ENCODE data around the gene KIFAP3.

DNA sequence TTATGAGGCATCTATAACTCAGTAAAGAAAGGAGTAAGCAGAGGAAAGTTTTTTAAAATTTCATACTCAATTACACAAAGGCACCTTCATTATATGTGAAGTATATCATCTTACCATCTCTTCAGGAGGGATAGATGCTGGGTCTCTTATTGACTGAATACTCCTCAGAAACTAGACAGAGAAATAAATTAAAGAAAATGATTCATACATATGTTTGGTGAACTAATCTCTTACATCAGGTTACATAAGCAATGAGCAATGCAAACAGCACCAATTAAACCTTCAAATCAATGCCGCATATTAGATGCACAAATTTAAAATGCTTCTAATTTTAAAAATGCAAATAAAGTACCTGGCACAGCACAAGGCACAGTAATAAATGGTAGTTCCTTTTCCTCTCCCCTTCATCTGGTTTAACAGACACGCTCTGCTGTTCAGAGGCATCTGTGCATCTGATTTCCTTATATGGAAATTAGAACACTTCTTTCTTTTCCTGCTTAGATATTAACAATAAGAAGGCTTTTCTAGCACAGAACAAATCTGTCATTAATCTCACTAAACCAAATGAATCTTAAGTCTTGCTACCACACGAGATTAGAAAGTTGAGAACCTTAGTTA, 200.8 kb downstream of the KIFAP3 start:
- TF ChIP-seq, protein P1, sequence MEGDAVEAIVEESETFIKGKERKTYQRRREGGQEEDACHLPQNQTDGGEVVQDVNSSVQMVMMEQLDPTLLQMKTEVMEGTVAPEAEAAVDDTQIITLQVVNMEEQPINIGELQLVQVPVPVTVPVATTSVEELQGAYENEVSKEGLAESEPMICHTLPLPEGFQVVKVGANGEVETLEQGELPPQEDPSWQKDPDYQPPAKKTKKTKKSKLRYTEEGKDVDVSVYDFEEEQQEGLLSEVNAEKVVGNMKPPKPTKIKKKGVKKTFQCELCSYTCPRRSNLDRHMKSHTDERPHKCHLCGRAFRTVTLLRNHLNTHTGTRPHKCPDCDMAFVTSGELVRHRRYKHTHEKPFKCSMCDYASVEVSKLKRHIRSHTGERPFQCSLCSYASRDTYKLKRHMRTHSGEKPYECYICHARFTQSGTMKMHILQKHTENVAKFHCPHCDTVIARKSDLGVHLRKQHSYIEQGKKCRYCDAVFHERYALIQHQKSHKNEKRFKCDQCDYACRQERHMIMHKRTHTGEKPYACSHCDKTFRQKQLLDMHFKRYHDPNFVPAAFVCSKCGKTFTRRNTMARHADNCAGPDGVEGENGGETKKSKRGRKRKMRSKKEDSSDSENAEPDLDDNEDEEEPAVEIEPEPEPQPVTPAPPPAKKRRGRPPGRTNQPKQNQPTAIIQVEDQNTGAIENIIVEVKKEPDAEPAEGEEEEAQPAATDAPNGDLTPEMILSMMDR (IDR thresholded peaks at IDR 0.05; ENCODE audit: low read depth, low read length, missing input control), result no peak
- TF ChIP-seq RAD21 (IDR thresholded peaks at IDR 0.05) (no peak), GABPA (IDR thresholded peaks at IDR 0.05 in 1 of 2, conservative IDR thresholded peaks at IDR 0.05 in 1 of 2) (no peak), TAF1 (conservative IDR thresholded peaks at IDR 0.05) (no peak), NR2F2 (IDR thresholded peaks at IDR 0.05) (no peak)
